ENCODE results near the gene SPINK4.

SPINK4 gene

GRCh38 chr9:33239921-33240320 lies at the start of gene SPINK4:
Gene SPINK4 (plus strand): TSS chr9:33240167. CDS start chr9:33240209, 42 bp downstream.
- Histone ChIP-seq H3K9ac (ENCODE audit: low read length) (no peak within 1 kb of the TSS), H3K4me3 (ENCODE audit: low read length) (no peak within 1 kb of the TSS), H3K9me3 (ENCODE audit: control insufficient read depth, low read length) (no peaks in the 10 kb centered on the region), H3K36me3 (ENCODE audit: control insufficient read depth, insufficient read depth, low read length) (no peaks in the 10 kb centered on the region), H3K4me1 (ENCODE audit: control insufficient read depth, insufficient read depth, low read length) (peaks cover 29% of the 10 kb centered on the region), H3K27me3 (ENCODE audit: control insufficient read depth, insufficient read depth, low read length) (no peaks in the 10 kb centered on the region)

GRCh38 chr9:33192493-33193255 lies 47.3 kb upstream of the SPINK4 start:
- H3K4me1 ChIP-seq (ENCODE audit: control insufficient read depth, insufficient read depth, low read length): peaks cover 3% of the 10 kb centered on the region
- H3K9me3 ChIP-seq (ENCODE audit: control insufficient read depth, low read length): no peaks in the 10 kb centered on the region
- H3K27me3 ChIP-seq (ENCODE audit: control insufficient read depth, insufficient read depth, low read length): no peaks in the 10 kb centered on the region
- H3K36me3 ChIP-seq (ENCODE audit: control insufficient read depth, insufficient read depth, low read length): no peaks in the 10 kb centered on the region
- H3K9ac ChIP-seq (ENCODE audit: low read length): no peak overlapping the region
- H3K4me3 ChIP-seq (ENCODE audit: low read length): no peak overlapping the region

- Histone ChIP-seq H3K4me3 (ENCODE audit: low read length) (no peak overlapping the region), H3K9me3 (ENCODE audit: control insufficient read depth, low read length) (no peaks in the 10 kb centered on the region), H3K4me1 (ENCODE audit: control insufficient read depth, insufficient read depth, low read length) (no peaks in the 10 kb centered on the region), H3K9ac (ENCODE audit: low read length) (no peak overlapping the region), H3K27me3 (ENCODE audit: control insufficient read depth, insufficient read depth, low read length) (no peaks in the 10 kb centered on the region), H3K36me3 (ENCODE audit: control insufficient read depth, insufficient read depth, low read length) (no peaks in the 10 kb centered on the region)
Measured at GRCh38 chr9:33193818-33194217, 46.1 kb upstream of the SPINK4 start.

GRCh38 chr9:33196736-33197135 lies 43.2 kb upstream of the SPINK4 start:
- no peaks in the 10 kb centered on the region for H3K36me3 ChIP-seq (ENCODE audit: control insufficient read depth, insufficient read depth, low read length)
- no peaks in the 10 kb centered on the region for H3K9me3 ChIP-seq (ENCODE audit: control insufficient read depth, low read length)
- H3K4me3 ChIP-seq (ENCODE audit: low read length): no peak overlapping the region
- H3K27me3 ChIP-seq (ENCODE audit: control insufficient read depth, insufficient read depth, low read length): no peaks in the 10 kb centered on the region
- no peak overlapping the region for H3K9ac ChIP-seq (ENCODE audit: low read length)
- no peaks in the 10 kb centered on the region for H3K4me1 ChIP-seq (ENCODE audit: control insufficient read depth, insufficient read depth, low read length)

GRCh38 chr9:33197279-33198152 lies 42.5 kb upstream of the SPINK4 start:
- Histone ChIP-seq H3K4me3 (ENCODE audit: low read length) (no peak overlapping the region), H3K27me3 (ENCODE audit: control insufficient read depth, insufficient read depth, low read length) (no peaks in the 10 kb centered on the region), H3K4me1 (ENCODE audit: control insufficient read depth, insufficient read depth, low read length) (no peaks in the 10 kb centered on the region), H3K36me3 (ENCODE audit: control insufficient read depth, insufficient read depth, low read length) (no peaks in the 10 kb centered on the region), H3K9ac (ENCODE audit: low read length) (no peak overlapping the region), H3K9me3 (ENCODE audit: control insufficient read depth, low read length) (no peaks in the 10 kb centered on the region)

- H3K36me3 ChIP-seq (ENCODE audit: control insufficient read depth, insufficient read depth, low read length): no peaks in the 10 kb centered on the region
- H3K4me1 ChIP-seq (ENCODE audit: control insufficient read depth, insufficient read depth, low read length): no peaks in the 10 kb centered on the region
- H3K4me3 ChIP-seq (ENCODE audit: low read length): no peak overlapping the region
- H3K9ac ChIP-seq (ENCODE audit: low read length): no peak overlapping the region
- H3K27me3 ChIP-seq (ENCODE audit: control insufficient read depth, insufficient read depth, low read length): no peaks in the 10 kb centered on the region
- H3K9me3 ChIP-seq (ENCODE audit: control insufficient read depth, low read length): no peaks in the 10 kb centered on the region
Measured at GRCh38 chr9:33198165-33198564, 41.8 kb upstream of the SPINK4 start.

- Histone ChIP-seq H3K4me3 (ENCODE audit: low read length) (no peak overlapping the region), H3K9me3 (ENCODE audit: control insufficient read depth, low read length) (no peaks in the 10 kb centered on the region)
Measured at GRCh38 chr9:33202018-33202417, 37.9 kb upstream of the SPINK4 start.

GRCh38 chr9:33202552-33203201 lies 37.3 kb upstream of the SPINK4 start:
- Histone ChIP-seq H3K4me1 (ENCODE audit: control insufficient read depth, insufficient read depth, low read length) (no peaks in the 10 kb centered on the region), H3K9ac (ENCODE audit: low read length) (no peak overlapping the region), H3K4me3 (ENCODE audit: low read length) (no peak overlapping the region), H3K36me3 (ENCODE audit: control insufficient read depth, insufficient read depth, low read length) (no peaks in the 10 kb centered on the region), H3K27me3 (ENCODE audit: control insufficient read depth, insufficient read depth, low read length) (no peaks in the 10 kb centered on the region), H3K9me3 (ENCODE audit: control insufficient read depth, low read length) (no peaks in the 10 kb centered on the region)

More at GRCh38 chr9:33202018-33202417, 37.9 kb upstream of the SPINK4 start:
- Histone ChIP-seq H3K9ac (ENCODE audit: low read length) (no peak overlapping the region), H3K27me3 (ENCODE audit: control insufficient read depth, insufficient read depth, low read length) (no peaks in the 10 kb centered on the region), H3K36me3 (ENCODE audit: control insufficient read depth, insufficient read depth, low read length) (no peaks in the 10 kb centered on the region), H3K4me1 (ENCODE audit: control insufficient read depth, insufficient read depth, low read length) (no peaks in the 10 kb centered on the region)

- H3K9ac ChIP-seq (ENCODE audit: low read length): no peak overlapping the region
- no peaks in the 10 kb centered on the region for H3K27me3 ChIP-seq (ENCODE audit: control insufficient read depth, insufficient read depth, low read length)
- H3K36me3 ChIP-seq (ENCODE audit: control insufficient read depth, insufficient read depth, low read length): no peaks in the 10 kb centered on the region
- H3K4me1 ChIP-seq (ENCODE audit: control insufficient read depth, insufficient read depth, low read length): peaks cover 34% of the 10 kb centered on the region
- no peaks in the 10 kb centered on the region for H3K9me3 ChIP-seq (ENCODE audit: control insufficient read depth, low read length)
- no peak overlapping the region for H3K4me3 ChIP-seq (ENCODE audit: low read length)
Measured at GRCh38 chr9:33209394-33209793, 30.6 kb upstream of the SPINK4 start.

- Histone ChIP-seq H3K36me3 (ENCODE audit: control insufficient read depth, insufficient read depth, low read length) (no peaks in the 10 kb centered on the region), H3K27me3 (ENCODE audit: control insufficient read depth, insufficient read depth, low read length) (no peaks in the 10 kb centered on the region), H3K4me1 (ENCODE audit: control insufficient read depth, insufficient read depth, low read length) (peaks cover 34% of the 10 kb centered on the region), H3K9ac (ENCODE audit: low read length) (no peak overlapping the region), H3K9me3 (ENCODE audit: control insufficient read depth, low read length) (no peaks in the 10 kb centered on the region), H3K4me3 (ENCODE audit: low read length) (no peak overlapping the region)
Measured at GRCh38 chr9:33210006-33210715, 29.8 kb upstream of the SPINK4 start.

GRCh38 chr9:33211695-33212393 lies 28.1 kb upstream of the SPINK4 start:
- Histone ChIP-seq H3K27me3 (ENCODE audit: control insufficient read depth, insufficient read depth, low read length) (no peaks in the 10 kb centered on the region), H3K9me3 (ENCODE audit: control insufficient read depth, low read length) (no peaks in the 10 kb centered on the region), H3K9ac (ENCODE audit: low read length) (no peak overlapping the region), H3K4me3 (ENCODE audit: low read length) (no peak overlapping the region), H3K36me3 (ENCODE audit: control insufficient read depth, insufficient read depth, low read length) (no peaks in the 10 kb centered on the region), H3K4me1 (ENCODE audit: control insufficient read depth, insufficient read depth, low read length) (peaks cover 34% of the 10 kb centered on the region)

All from mucosa of stomach (tissue), 1 donor.